Peyer's patch (tissue), 4 donors: Measurements from ENCODE around the gene IL17A.

Experiments
- CTCF ChIP-seq, 6 experiments: fragments of 450-650 bp in 4 of 6; fragments of 200-600 bp in 2 of 6; sonication (generic) in 1 of 6; IDR thresholded peaks; one replicate each; pipeline ENCODE4 v1.5.1; 2017 to 2019; ENCODE audit warnings: antibody characterized with exemption in 6 of 6, mild to moderate bottlenecking in 3 of 6, moderate library complexity in 1 of 6
- POLR2A ChIP-seq, 2 donors: fragments of 450-650 bp; IDR thresholded peaks; one replicate each; pipeline ENCODE4 v1.5.1; 2017; ENCODE audit warnings: antibody characterized with exemption in 2 of 2, mild to moderate bottlenecking in 2 of 2, moderate library complexity in 2 of 2

GRCh38 chr6:52201493-52201892 lies 15.3 kb downstream of the IL17A start:
- TF ChIP-seq CTCF (IDR thresholded peaks at IDR 0.05), result no peak
- no peak for TF ChIP-seq POLR2A (IDR thresholded peaks at IDR 0.05)
